Nasal cavity respiratory epithelium epithelial cell of viscerocranial mucosa (primary cell): ENCODE results near the gene IL6R. TPM values are rescaled to one million over a fixed set of nuclear protein-coding genes. Genes with fewer than 3 reads are reported as not detected.

Source experiments
- total RNA-seq: library from RNA; depleted of rRNA; stranded (reverse); fragments of >200 nt; gene quantifications from 2 replicates; pipeline ENCODE4 v1.2.3, GENCODE V29; 2014

Gene IL6R
- total RNA-seq, result 24.3 and 35.8 TPM in 2 replicates

DNA sequence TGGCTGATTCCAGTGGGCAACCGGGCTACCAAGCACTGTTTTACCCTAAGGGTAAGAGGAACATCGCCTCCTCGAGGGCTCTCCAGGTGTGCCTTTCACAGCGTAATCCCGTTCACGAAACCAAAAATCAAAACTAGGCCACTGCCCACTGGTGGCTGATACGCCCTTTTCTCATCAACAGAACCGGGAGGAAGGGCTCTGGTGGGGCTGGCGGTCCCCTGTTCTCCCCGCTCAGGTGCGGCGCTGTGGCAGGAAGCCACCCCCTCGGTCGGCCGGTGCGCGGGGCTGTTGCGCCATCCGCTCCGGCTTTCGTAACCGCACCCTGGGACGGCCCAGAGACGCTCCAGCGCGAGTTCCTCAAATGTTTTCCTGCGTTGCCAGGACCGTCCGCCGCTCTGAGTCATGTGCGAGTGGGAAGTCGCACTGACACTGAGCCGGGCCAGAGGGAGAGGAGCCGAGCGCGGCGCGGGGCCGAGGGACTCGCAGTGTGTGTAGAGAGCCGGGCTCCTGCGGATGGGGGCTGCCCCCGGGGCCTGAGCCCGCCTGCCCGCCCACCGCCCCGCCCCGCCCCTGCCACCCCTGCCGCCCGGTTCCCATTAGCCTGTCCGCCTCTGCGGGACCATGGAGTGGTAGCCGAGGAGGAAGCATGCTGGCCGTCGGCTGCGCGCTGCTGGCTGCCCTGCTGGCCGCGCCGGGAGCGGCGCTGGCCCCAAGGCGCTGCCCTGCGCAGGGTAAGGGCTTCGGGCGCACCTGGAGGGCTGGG lies at the start of gene IL6R:
Gene IL6R (plus strand): TSS at position 360 of the 763 bp plus-strand sequence. CDS start 287 bp downstream, at position 647.

DNA sequence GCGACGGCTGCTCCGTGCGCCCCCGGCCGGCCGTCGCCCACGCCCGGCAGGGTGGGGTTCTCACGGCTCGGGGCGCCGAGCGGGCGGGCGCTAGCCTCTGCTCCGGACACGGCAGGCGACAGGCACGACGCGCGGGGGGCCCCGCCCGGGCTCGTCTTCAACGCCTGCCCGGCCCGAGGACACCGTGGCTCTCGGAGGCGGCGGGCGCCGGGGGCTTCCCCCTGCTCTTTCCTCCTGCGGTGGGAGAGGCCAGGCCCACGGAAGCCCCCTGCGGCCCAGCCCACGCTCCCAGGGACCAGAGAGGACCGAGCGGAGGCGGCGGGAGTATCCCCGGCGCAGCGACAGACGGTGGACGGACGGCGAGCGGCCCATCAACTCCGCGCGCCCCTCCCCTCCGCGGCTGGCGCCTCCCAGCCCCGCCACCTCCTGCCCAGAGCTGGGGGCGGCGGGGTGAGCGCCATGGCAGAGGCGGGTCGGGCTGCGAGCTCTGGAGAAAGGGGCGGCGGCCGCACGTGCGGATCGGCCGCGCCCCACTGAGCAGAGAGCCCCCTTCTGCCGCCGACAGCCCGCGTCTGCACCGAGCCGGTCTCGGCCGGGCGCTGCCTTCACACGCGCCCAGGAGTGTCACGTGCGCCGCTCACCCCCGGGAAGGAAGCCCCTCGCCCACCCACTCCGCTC lies 97.1 kb downstream of the IL6R start, which contains the start of the genes SHE and TDRD10:
Gene SHE (minus strand): TSS at position 347 of the 678 bp plus-strand sequence. CDS start 386 bp downstream, outside the sequence.
Gene TDRD10 (plus strand): TSS at position 154 of the 678 bp plus-strand sequence. CDS start 4,685 bp downstream, outside the sequence.

Other genes starting within 250 kb of the IL6R start
- gene TPM3, start 213.2 kb upstream of the IL6R start, total RNA-seq, result 166 and 392 TPM in 2 replicates
- not detected in 2 replicates for gene CFAP141, start 199.0 kb upstream of the IL6R start, total RNA-seq
- 29.4 and 81.0 TPM in 2 replicates for gene UBAP2L, start 184.4 kb upstream of the IL6R start, total RNA-seq
- gene HAX1, start 132.7 kb upstream of the IL6R start, total RNA-seq, result 94.2 and 138 TPM in 2 replicates
- gene AQP10, start 84.2 kb upstream of the IL6R start, total RNA-seq, result 0.14 TPM in 1 of 2 replicates, not detected in the other
- gene ATP8B2, start 79.8 kb upstream of the IL6R start, total RNA-seq, result 9.2 and 22.8 TPM in 2 replicates
- not detected in 2 replicates for gene TDRD10, start 96.9 kb downstream of the IL6R start, total RNA-seq
- 0.07 TPM in 1 of 2 replicates, not detected in the other for gene SHE, start 97.1 kb downstream of the IL6R start, total RNA-seq
- gene UBE2Q1, start 153.3 kb downstream of the IL6R start, total RNA-seq, result 26.3 and 45.6 TPM in 2 replicates
- gene CHRNB2, start 162.4 kb downstream of the IL6R start, total RNA-seq, result under 0.01 and 0.07 TPM in 2 replicates
- gene ADAR, start 202.8 kb downstream of the IL6R start, total RNA-seq, result 81.0 and 138 TPM in 2 replicates